H54 (cell line): ENCODE measurements around the gene RFPL4AL1.
"Not testable (repeated sequence)": the region's sequence is repeated elsewhere in the genome, so short reads cannot be mapped to it uniquely, and the experiment has no call there.

Source experiments
- DNase-seq: peaks from one replicate; pipeline ENCODE4 v3.0.0; 2011; ENCODE audit warnings: low spot score, mixed read lengths; ENCODE audit not compliant: insufficient read length
- FAIRE-seq: peaks from 3 replicates; lab custom pipeline; 2011; peaks lifted over from hg19 to GRCh38; lab: Jason Lieb, UNC
- POLR2A ChIP-seq: IDR thresholded peaks from 2 replicates; pipeline ENCODE4 v1.6.1; 2011; ENCODE audit warnings: low read depth, mild to moderate bottlenecking, low read length

The RFPL4AL1 gene

DNA sequence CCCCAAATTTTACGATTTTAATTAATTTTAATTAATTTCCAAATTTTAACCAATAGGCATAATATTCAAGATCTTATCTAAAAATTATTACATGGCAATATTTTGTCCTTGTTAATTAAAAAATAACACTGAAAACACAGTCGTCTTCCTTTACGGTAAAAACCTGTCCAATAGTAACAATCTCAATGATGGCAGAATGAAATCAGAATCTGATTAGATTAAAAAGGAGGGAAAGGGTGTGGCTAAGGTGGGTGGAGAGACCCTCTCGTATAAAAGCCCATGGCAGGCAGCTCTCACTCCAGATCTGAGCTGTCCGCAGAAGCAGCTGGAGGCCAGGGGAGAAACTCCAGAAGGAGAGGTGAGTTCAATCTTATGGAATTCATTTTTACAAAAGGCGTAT lies at the start of gene RFPL4AL1:
RFPL4AL1 (plus strand) TSS at position 301 of the 400 bp plus-strand sequence. CDS start 2,687 bp downstream, outside the sequence.
- not testable (repeated sequence) for FAIRE-seq, DNase-seq

DNA sequence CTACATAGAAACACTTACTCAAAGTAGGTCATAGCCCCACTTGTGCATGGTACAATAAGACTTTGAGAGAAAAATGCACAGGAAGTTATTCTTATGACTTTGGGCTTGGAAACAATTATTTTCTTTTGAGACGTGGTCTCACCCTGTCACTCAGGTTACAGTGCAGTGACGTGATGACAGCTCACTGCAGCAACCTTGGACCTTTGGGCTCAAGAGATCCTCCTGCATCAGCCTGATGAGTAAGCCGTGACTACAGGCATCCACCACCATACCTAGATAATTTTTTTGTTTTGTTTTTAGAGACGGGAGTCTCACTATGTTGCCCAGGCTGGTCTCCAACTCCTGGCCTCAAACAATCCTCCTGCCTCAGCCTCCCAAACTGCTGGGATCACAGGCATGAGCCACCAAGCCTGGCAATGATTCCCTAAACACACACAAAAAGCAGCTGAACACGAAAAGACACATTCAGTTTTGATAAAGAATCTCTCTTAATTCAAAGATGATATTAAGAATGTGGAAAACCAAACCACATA lies 48.6 kb upstream of the RFPL4AL1 start:
- no peak for TF ChIP-seq POLR2A
- FAIRE-seq (no peak), DNase-seq (no peak)

DNA sequence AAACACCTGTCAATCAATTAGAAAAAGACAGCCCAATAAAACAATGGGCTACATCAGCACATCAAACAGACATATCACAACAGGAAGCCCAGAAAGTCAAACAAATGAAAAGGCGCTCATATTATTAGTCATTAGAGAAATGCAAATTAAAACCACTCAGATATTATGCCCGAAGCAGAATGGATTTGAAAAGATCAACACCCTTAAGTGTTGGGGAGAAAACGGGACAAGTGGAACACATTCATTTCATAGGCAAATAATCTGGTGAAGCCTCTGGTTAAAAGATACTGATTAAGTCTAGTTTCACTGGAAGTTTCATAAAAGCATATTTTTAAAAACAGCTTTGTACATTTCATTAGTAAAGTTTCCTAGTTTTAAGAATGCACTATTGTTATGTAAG lies 48.1 kb upstream of the RFPL4AL1 start:
- FAIRE-seq = no peak
- no peak for DNase-seq
- TF ChIP-seq POLR2A = no peak

- FAIRE-seq (no peak), DNase-seq (no peak)
- no peak for TF ChIP-seq POLR2A
Measured at GRCh38 chr19:55723491-55723890, 45.4 kb upstream of the RFPL4AL1 start.

DNA sequence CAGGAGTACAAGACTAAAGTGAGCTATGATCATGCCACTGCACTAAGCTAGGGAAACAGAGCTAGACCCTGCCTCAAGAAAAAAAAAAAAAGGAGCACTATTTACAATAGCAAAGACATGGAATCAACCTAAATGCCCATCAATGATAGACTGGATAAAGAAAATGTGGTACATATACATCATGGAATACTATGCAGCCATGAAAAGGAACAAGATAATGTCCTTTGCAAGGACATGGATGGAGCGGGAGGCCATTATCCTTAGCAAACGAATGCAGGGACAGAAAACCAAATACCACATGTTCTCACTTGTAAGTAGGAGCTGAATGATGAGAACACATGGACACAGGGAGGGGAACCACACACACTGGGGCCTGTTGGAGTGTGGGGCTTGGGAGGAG lies 38.5 kb upstream of the RFPL4AL1 start:
- DNase-seq, FAIRE-seq: not testable (repeated sequence)

GRCh38 chr19:55738302-55738701 lies 30.6 kb upstream of the RFPL4AL1 start, which contains the start of gene NLRP9:
Gene NLRP9, minus strand, starts transcription at chr19:55738402. Its CDS starts 28 bp downstream, at chr19:55738374.
- TF ChIP-seq POLR2A = no peak
- DNase-seq (no peak), FAIRE-seq (no peak)

DNA sequence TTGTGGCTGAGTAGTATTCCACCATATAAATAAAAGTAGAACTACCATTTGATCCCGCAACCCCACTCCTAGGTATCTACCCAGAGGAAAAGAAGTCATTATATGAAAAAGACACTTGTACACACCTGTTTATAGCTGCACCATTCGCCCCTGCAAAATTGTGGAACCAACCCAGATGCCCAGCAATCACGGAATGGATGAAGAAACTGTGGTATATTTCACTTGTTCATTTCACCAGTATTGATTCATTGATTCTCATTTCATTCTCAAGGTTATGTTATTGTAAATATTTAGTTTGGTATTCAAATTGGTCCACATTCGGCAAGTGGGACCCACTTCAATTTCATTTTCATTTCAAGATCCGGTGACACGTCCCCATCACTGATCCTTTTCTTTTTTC lies 18.2 kb upstream of the RFPL4AL1 start:
- no peak for TF ChIP-seq POLR2A
- no peak for FAIRE-seq
- no peak for DNase-seq

DNA sequence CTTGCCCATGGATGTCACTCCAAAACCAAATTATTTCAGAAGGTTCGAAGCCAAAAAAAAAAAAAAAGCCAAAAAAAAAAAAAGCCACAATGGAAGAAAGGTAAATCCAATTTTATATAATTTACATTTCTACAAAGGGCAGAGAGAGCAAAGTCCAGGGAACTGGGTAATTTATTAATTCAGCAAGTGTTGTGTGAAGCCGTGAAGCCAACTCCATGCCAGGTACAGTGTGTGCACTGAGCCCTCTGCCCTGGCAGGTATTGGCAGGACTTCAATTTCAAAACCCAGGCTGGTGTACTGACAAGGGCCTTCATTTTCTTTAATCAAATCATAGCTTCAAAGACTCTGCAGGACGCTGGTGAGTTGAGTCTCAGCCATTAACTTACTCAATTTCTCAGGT lies 15.5 kb upstream of the RFPL4AL1 start:
- TF ChIP-seq POLR2A = no peak
- no peak for FAIRE-seq

DNA sequence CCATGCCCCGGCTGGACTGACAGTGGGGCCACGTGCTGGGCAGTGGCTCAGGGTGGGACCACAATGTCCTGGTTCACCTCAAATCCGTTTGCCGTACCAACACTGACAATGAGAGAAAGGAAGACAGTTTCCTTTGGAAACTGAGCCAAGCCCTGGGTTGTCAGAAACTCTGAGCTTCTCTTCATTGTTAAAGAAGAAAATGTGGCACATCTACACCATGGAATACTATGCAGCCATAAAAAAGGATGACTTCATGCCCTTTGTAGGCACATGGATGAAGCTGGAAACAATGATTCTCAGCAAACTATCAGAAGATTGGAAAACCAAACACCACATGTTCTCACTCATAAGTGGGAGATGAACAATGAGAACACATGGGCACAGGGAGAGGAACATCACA lies 12.1 kb upstream of the RFPL4AL1 start:
- not testable (repeated sequence) for FAIRE-seq

More for the DNA sequence above, 15.5 kb upstream of the RFPL4AL1 start:
- DNase-seq = no peak

DNA sequence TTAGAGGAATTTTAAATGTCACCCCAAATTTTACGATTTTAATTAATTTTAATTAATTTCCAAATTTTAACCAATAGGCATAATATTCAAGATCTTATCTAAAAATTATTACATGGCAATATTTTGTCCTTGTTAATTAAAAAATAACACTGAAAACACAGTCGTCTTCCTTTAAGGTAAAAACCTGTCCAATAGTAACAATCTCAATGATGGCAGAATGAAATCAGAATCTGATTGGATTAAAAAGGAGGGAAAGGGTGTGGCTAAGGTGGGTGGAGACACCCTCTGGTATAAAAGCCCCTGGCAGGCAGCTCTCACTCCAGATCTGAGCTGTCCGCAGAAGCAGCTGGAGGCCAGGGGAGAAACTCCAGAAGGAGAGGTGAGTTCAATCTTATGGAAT lies 10.1 kb upstream of the RFPL4AL1 start, which contains the start of gene RFPL4A:
RFPL4A (plus strand) TSS at position 301 of the 400 bp plus-strand sequence. CDS start 2,704 bp downstream, outside the sequence.
- DNase-seq, FAIRE-seq: not testable (repeated sequence)

More for the DNA sequence above, 12.1 kb upstream of the RFPL4AL1 start:
- not testable (repeated sequence) for DNase-seq

DNA sequence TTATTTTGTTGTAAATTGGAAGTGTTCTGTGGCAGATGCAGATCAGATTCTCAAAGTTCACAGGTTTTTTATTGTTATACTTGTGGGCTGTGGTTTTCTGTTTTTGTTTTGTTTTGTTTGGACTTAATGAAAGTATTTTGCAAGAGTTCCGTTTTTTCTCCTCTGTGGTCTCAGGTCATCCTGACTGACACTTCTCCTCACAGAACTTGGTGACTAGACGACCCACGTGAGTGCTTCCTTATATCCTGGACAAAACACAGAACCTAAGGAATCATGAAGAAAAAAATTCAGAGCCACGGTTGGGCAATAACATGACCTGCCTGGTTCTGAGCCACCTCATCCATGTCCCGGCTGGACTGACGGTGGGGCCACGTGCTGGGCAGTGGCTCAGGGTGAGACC lies 2.5 kb upstream of the RFPL4AL1 start:
- DNase-seq = no peak
- no peak for FAIRE-seq
- no peak for TF ChIP-seq POLR2A

- FAIRE-seq = peak; percentile 75
- DNase-seq = not testable (repeated sequence)
Measured at GRCh38 chr19:55769632-55770031, 714 bp downstream of the RFPL4AL1 start.

GRCh38 chr19:55777528-55777927 lies 8.6 kb downstream of the RFPL4AL1 start:
- no peak for TF ChIP-seq POLR2A
- FAIRE-seq (no peak), DNase-seq (peak; percentile 36)

GRCh38 chr19:55778331-55778730 lies 9.4 kb downstream of the RFPL4AL1 start:
- FAIRE-seq = no peak
- TF ChIP-seq POLR2A = no peak
- DNase-seq = no peak

GRCh38 chr19:55781112-55781511 lies 12.2 kb downstream of the RFPL4AL1 start:
- FAIRE-seq (no peak), DNase-seq (no peak)
- no peak for TF ChIP-seq POLR2A

- TF ChIP-seq POLR2A = no peak
- DNase-seq = no peak
- no peak for FAIRE-seq
Measured at GRCh38 chr19:55795021-55795420, 26.1 kb downstream of the RFPL4AL1 start.
